Amniotic stem cell (primary cell): ENCODE measurements around the gene SLIT3.

Experiments
- DNase-seq: peaks from one replicate; lab custom pipeline; 2025; lab: John Stamatoyannopoulos, UW

SLIT3 gene

DNA sequence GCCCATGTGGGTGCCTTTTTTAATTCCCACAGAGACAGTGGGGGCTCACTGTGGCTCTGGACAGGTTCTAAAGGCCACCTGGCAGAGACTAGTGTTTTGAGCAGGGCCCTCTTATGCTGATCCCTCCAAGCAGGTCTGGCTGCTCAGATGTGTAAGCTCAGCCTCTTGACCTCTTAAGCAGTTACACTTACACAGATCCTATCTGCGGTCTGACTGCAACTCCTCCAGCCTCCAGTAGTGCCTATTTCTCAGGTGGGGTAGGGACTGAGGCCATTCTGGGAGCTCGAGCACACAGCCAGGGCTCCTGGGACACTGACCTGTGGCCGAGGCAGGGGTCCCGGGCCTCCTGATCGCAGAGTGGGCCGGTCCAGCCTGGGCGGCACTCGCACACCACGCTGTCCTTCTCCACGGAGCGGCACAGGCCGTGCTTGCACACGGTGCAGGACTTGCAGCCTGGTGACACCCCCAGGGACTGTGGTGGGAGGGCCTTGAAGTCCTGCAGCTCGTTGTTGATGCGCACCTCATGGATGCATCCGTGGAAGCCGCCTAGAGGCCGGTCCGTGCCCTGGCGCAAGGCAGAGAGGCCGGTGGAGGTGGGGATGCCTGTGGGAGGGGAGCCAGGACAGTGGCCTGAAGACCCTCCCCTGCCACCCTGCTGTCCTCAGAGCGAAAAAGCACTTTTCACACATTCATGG is 629.9 kb downstream of the SLIT3 start:
- DNase-seq, result no peak

DNA sequence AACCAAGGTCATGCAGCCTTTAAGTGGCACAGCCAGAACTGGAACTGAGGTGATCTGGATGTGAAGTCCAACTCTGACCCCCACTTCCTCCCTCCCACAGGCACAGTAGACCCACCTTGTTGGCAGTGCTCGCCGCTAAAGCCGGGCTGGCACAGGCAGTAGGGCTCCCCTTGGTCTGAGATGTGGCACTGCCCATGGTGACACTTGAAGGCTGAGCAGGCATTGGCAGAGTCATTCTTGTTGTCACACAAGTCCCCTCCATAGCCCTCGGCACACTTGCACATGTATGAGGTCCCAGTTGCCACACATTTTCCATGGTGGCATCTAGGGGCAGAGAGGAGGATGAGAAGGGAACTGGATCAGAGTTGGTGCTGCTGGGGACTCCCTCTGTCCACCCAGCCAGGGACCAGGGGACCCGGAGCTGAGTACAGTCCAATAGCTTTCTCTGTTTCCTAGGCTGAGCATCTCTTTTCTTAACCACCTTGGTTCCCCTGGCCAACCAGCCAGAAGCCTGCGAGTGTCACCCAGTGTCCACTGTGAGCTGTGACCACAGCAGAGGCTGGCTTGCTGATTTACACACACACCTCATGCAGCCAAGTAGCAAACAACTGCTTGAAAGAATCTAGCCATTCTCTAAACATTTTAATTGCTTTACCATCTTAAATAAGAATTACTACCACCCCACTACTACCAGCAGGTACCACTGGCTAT is 631.1 kb downstream of the SLIT3 start:
- DNase-seq, result no peak

DNA sequence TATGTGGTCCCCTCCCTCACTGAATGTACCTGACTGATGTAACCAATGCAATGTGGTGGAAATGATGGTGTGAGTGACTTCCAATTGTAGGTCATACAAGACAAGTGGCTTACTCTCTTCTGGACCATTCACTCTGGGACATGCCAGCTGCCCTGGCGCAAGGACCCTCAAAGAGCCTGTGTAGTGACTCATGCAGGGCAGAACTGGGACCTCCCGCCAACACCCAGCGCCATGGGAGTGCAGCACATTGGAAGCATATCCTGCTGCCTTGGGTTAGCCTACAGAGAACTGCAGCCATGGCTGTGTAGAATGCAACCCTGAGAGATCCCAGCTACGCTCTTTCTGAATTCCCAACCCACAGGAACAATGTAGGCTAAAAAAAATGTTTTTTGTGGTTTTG is 631.8 kb downstream of the SLIT3 start:
- no peak for DNase-seq

DNA sequence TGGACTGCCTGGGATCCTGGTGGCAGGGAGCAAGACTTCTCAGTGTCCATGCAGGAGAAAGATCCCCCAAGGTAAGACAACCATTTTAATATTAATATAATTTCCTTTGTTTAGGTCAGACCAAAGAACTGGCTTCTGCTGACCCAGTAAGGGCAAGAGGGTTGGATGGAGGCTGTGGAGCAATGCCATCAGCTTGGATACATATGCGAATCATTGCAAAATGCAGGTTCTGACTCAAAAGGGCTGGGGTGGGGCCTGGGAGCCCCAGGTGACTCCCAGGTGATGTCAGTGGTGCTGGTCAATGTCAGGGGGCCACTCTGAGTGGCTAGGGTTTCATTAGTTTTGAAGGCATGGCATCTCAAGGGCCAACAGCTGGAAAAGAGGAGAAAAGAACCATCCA is 632.9 kb downstream of the SLIT3 start:
- no peak for DNase-seq

GRCh38 chr5:168667301-168667840 is 633.6 kb downstream of the SLIT3 start:
- no peak for DNase-seq

- no peak for DNase-seq
These were observed 634.6 kb downstream of the SLIT3 start for GRCh38 chr5:168666356-168666755.

DNA sequence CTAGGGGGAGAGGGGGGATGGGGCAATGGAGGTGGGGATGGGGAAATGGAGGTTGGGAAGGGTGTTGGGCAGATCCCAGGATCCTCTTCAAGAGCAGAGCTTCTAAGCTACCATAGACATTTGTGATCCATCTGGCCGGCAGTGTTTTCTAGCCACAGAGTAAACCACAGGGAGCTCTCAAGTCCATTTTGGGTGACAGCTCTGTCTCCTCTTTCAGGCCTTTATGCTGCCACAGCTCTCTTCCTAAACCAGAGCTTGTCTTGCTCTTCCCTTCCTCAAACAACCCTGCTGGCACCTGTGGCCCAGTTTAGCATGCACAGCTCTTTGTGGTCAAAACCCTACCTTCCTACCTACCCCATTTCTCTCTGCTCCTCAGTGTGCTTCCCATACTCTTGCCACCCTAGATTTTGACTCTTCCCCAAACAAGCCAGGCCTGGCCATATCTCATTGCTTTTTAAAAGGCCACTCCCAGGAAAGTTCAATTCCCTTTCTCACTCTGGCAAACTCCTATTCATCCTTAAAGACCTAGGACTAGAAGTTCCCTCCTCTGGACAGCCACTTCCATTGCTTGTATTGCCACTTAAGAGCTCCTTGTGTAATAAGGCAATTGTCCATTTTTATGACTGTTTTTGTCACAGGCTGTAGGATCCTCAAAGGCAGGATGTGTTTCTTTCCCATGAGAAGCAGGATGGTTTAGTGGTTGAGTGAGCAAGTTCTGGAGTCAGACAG is 637.5 kb downstream of the SLIT3 start:
- no peak for DNase-seq

- DNase-seq, result no peak
These were observed 639.1 kb downstream of the SLIT3 start for GRCh38 chr5:168661593-168662485.

GRCh38 chr5:168660691-168661090 is 640.2 kb downstream of the SLIT3 start:
- no peak for DNase-seq

GRCh38 chr5:168659286-168659847 is 641.6 kb downstream of the SLIT3 start:
- DNase-seq, result no peak

GRCh38 chr5:168658394-168658793 is 642.5 kb downstream of the SLIT3 start:
- no peak for DNase-seq

DNA sequence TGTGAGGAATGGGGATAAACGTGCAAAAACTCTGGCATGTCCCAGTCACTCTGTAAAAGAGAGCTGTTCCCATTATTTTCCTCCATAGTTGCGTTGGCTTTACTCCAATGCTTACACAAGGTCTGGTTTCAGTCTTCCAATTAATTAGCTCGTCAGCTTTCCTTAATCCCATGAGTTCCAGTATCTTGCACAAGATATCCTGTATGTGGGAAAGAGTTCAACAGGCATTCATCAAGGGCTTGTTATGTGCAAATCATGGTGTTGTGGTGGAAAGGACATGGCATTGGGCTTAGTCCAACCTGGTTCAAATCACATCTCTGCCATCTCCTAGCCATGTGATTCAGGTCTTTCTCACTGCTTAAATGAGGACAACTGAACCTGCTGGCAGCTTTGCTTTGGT is 644.3 kb downstream of the SLIT3 start:
- DNase-seq, result no peak

- DNase-seq, result no peak
These were observed 645.6 kb downstream of the SLIT3 start for GRCh38 chr5:168655316-168655715.

GRCh38 chr5:168654211-168654721 is 646.7 kb downstream of the SLIT3 start:
- DNase-seq, result no peak

GRCh38 chr5:168653626-168654025 is 647.3 kb downstream of the SLIT3 start:
- DNase-seq, result no peak

- no peak for DNase-seq
These were observed 649.3 kb downstream of the SLIT3 start for GRCh38 chr5:168651648-168652047.

- DNase-seq, result no peak
These were observed 651.6 kb downstream of the SLIT3 start for GRCh38 chr5:168649306-168649705.

GRCh38 chr5:168648576-168648975 is 652.4 kb downstream of the SLIT3 start:
- DNase-seq, result no peak

DNA sequence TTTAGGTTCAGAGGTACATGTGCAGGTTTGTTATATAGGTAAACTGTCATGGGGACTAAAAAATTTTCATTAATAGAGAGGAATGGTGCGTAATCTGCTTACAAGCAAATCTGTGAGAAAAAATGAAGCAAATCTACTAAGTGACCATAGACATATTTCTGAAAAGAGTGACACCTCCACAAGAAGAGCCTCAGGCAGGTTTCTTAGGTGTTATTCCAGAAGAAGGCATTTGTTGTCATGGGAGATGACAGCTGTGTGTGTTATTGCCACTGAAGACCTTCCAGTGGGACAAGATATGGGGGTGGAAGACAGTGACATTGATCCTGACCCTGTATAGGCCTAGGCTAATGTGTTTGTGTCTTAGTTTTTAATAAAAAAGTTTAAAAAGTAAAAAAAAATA is 652.9 kb downstream of the SLIT3 start:
- no peak for DNase-seq

- DNase-seq, result no peak
These were observed 653.9 kb downstream of the SLIT3 start for GRCh38 chr5:168647083-168647482.

DNA sequence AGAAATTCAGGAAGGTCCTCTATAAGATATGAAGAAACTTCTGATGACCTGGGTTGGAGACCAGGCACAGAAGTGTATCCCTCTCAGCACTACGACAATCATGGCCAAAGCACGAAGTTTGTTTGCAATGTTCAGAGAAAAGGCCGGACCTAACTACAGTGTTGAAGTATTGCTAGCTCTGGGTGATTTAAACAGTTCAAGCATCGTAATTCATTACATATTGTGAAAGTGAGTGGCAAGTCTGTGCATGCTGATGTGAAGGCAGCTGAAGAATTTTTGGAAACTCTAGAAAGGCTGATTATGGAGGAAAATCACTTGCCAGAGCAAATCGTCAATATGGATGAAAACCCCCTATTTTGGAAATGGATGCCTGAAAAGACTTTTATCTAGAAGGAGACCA is 654.6 kb downstream of the SLIT3 start:
- DNase-seq, result no peak
